H1 (cell line): ENCODE measurements around the gene ATP7B. TPM values are rescaled to one million over a fixed set of nuclear protein-coding genes. Genes with fewer than 3 reads are reported as not detected.

Experiments
- CTCF ChIA-PET: fragments of 300-600 bp; sonication (Branson Sonifier 250); formaldehyde crosslinking; loops from one replicate; lab custom pipeline; 2021; ENCODE audit not compliant: partially characterized antibody; lab: Charles Lee
- POLR2A ChIA-PET: fragments of 300-600 bp; sonication (Branson Sonifier 250); formaldehyde crosslinking; loops from one replicate; lab custom pipeline; 2021; ENCODE audit warnings: inconsistent platforms; ENCODE audit not compliant: partially characterized antibody; lab: Charles Lee
- DNase-seq, 2 experiments: peaks; one replicate each; pipeline versions ENCODE4 v3.0.0 to v3.0.0-alpha.2; 2010 to 2022; ENCODE audit warnings: low spot score in 2 of 2, low read depth in 1 of 2, mixed read lengths in 1 of 2
- FAIRE-seq: peaks from 2 replicates; lab custom pipeline; 2011; peaks lifted over from hg19 to GRCh38; lab: Jason Lieb, UNC
- H2AFZ ChIP-seq: 2 replicates; pipeline ENCODE4 v1.8.1; 2012; ENCODE audit warnings: low read length, inconsistent platforms
- H2AK5ac ChIP-seq: 2 replicates; pipeline ENCODE4 v1.6.1; 2013; ENCODE audit warnings: low read depth, low read length
- H2BK120ac ChIP-seq: replicated peaks from 2 replicates; pipeline ENCODE3; 2013; ENCODE audit warnings: low read depth, low read length, inconsistent platforms
- H2BK12ac ChIP-seq: 2 replicates; pipeline ENCODE4 v1.6.1; 2013; ENCODE audit warnings: low read depth, low read length
- H2BK15ac ChIP-seq: 2 replicates; pipeline ENCODE4 v1.6.1; 2013; ENCODE audit warnings: low read length
- H2BK20ac ChIP-seq: 2 replicates; pipeline ENCODE4 v1.6.1; 2013; ENCODE audit warnings: low read length
- H2BK5ac ChIP-seq: 2 replicates; pipeline ENCODE4 v1.6.1; 2013; ENCODE audit warnings: low read depth, low read length
- H3K14ac ChIP-seq: 2 replicates; pipeline ENCODE4 v1.6.1; 2013; ENCODE audit warnings: inconsistent platforms; ENCODE audit not compliant: insufficient read length
- H3K18ac ChIP-seq: 2 replicates; pipeline ENCODE4 v1.6.1; 2013; ENCODE audit warnings: low read length; ENCODE audit errors: extremely low read depth
- H3K23ac ChIP-seq: 2 replicates; pipeline ENCODE4 v1.6.1; 2013; ENCODE audit warnings: inconsistent platforms; ENCODE audit not compliant: insufficient read length
- H3K23me2 ChIP-seq: 2 replicates; pipeline ENCODE4 v1.6.1; 2013; ENCODE audit warnings: low read depth, low read length
- H3K27ac ChIP-seq: 2 replicates; pipeline ENCODE4 v1.6.1; 2011; ENCODE audit warnings: low read depth, low read length, inconsistent platforms
- H3K27me3 ChIP-seq, 4 experiments: replicated peaks in 1 of 4; 1 replicate in 1 of 4; 2 replicates in 3 of 4; pipeline versions ENCODE4 v1.6.1 to v1.8.1; 2011 to 2013; ENCODE audit warnings: low read length in 3 of 4, mild to moderate bottlenecking in 3 of 4, inconsistent platforms in 2 of 4, mixed read lengths in 2 of 4, moderate library complexity in 1 of 4; ENCODE audit not compliant: control insufficient read depth in 3 of 4, insufficient read depth in 3 of 4; ENCODE audit errors: extremely low read depth in 1 of 4
- H3K36me3 ChIP-seq, 4 experiments: 2 replicates each; pipeline versions ENCODE4 v1.6.1 to v1.8.1; 2011 to 2013; ENCODE audit warnings: mild to moderate bottlenecking in 4 of 4, low read length in 3 of 4, moderate library complexity in 2 of 4, control low read depth in 1 of 4, inconsistent platforms in 1 of 4; ENCODE audit not compliant: insufficient read depth in 4 of 4, control insufficient read depth in 2 of 4
- H3K4ac ChIP-seq: replicated peaks from 2 replicates; pipeline ENCODE3; 2013; ENCODE audit warnings: low read length, low read depth, mixed read lengths, inconsistent platforms; ENCODE audit not compliant: insufficient read length
- H3K4me1 ChIP-seq, 4 experiments: replicated peaks in 1 of 4; 1 replicate in 1 of 4; 2 replicates in 3 of 4; pipeline versions ENCODE4 v1.6.1 to v1.8.1; 2011 to 2013; ENCODE audit warnings: low read length in 3 of 4, inconsistent platforms in 2 of 4, mixed read lengths in 1 of 4; ENCODE audit not compliant: insufficient read depth in 4 of 4, control insufficient read depth in 3 of 4
- H3K4me2 ChIP-seq, 2 experiments: 2 replicates each; pipeline versions ENCODE4 v1.6.1 to v1.8.1; 2011 to 2013; ENCODE audit warnings: low read depth in 2 of 2, low read length in 2 of 2, control low read depth in 1 of 2, inconsistent platforms in 1 of 2, mild to moderate bottlenecking in 1 of 2; ENCODE audit not compliant: insufficient read depth in 1 of 2
- H3K4me3 ChIP-seq, 4 experiments: fragments of 200-600, 300-600 bp in 1 of 4; sonication (generic), shearing (Covaris generic), sonication (Bioruptor Twin) in 1 of 4; 2 replicates each; pipeline versions ENCODE4 v1.5.1 to v1.8.1; 2011 to 2016; ENCODE audit warnings: low read length in 4 of 4, low read depth in 3 of 4, control low read depth in 2 of 4, inconsistent platforms in 2 of 4, mild to moderate bottlenecking in 2 of 4, mixed read lengths in 1 of 4, moderate library complexity in 1 of 4; ENCODE audit not compliant: insufficient read depth in 2 of 4; ENCODE audit errors: extremely low read depth in 1 of 4
- H3K56ac ChIP-seq: replicated peaks from 2 replicates; pipeline ENCODE3; 2013; ENCODE audit warnings: low read depth, mild to moderate bottlenecking, mixed read lengths, low read length, inconsistent platforms; ENCODE audit not compliant: insufficient read length
- H3K79me1 ChIP-seq: 2 replicates; pipeline ENCODE4 v1.6.1; 2013; ENCODE audit warnings: low read depth, low read length, control low read depth
- H3K79me2 ChIP-seq, 2 experiments: 2 replicates each; pipeline versions ENCODE4 v1.6.1 to v1.8.1; 2012 to 2013; ENCODE audit warnings: low read length in 2 of 2, mild to moderate bottlenecking in 2 of 2, inconsistent platforms in 1 of 2; ENCODE audit not compliant: insufficient read depth in 2 of 2, control insufficient read depth in 1 of 2
- H3K9ac ChIP-seq, 4 experiments: replicated peaks in 1 of 4; 1 replicate in 1 of 4; 2 replicates in 3 of 4; pipeline versions ENCODE4 v1.6.1 to v1.8.1; 2011 to 2013; ENCODE audit warnings: low read depth in 3 of 4, low read length in 3 of 4, control low read depth in 2 of 4, mild to moderate bottlenecking in 2 of 4, moderate library complexity in 2 of 4, inconsistent platforms in 1 of 4; ENCODE audit errors: extremely low read depth in 1 of 4
- H3K9me3 ChIP-seq, 2 experiments: 2 replicates each; pipeline versions ENCODE4 v1.6.1 to v1.8.1; 2012 to 2013; ENCODE audit warnings: mild to moderate bottlenecking in 2 of 2, moderate library complexity in 2 of 2, control low read depth in 1 of 2, inconsistent platforms in 1 of 2, low read depth in 1 of 2, low read length in 1 of 2, mixed read lengths in 1 of 2; ENCODE audit not compliant: insufficient read depth in 2 of 2
- H4K20me1 ChIP-seq, 2 experiments: replicated peaks in 1 of 2; 2 replicates each; pipeline versions ENCODE3 to v1.8.1; 2011 to 2013; ENCODE audit warnings: inconsistent platforms in 2 of 2, low read length in 2 of 2, mild to moderate bottlenecking in 1 of 2; ENCODE audit not compliant: insufficient read depth in 2 of 2, control insufficient read depth in 1 of 2
- H4K5ac ChIP-seq: 2 replicates; pipeline ENCODE4 v1.6.1; 2013; ENCODE audit warnings: low read length, low read depth, mixed read lengths, inconsistent platforms; ENCODE audit not compliant: insufficient read length
- H4K8ac ChIP-seq: 2 replicates; pipeline ENCODE4 v1.8.0; 2013; ENCODE audit warnings: mild to moderate bottlenecking, moderate library complexity, low read length, inconsistent platforms; ENCODE audit not compliant: insufficient read depth; ENCODE audit errors: extremely low read depth
- H4K91ac ChIP-seq: replicated peaks from 2 replicates; pipeline ENCODE3; 2013; ENCODE audit warnings: low read length, mixed read lengths, inconsistent platforms; ENCODE audit not compliant: insufficient read length
- CBX8 ChIP-seq: fragments of 300-800, 300-1000 bp; sonication (generic); IDR thresholded peaks from 2 replicates; pipeline ENCODE4 v1.7.1; 2016; ENCODE audit warnings: low read depth, low read length, borderline replicate concordance
- CTBP2 ChIP-seq: IDR thresholded peaks from 2 replicates; pipeline ENCODE4 v1.7.0; 2011; ENCODE audit warnings: borderline replicate concordance, mild to moderate bottlenecking, moderate library complexity, mixed read lengths, low read length; ENCODE audit not compliant: insufficient read depth, insufficient read length
- EP300 ChIP-seq, 2 experiments: IDR thresholded peaks; 1 replicate in 1 of 2; 2 replicates in 1 of 2; pipeline ENCODE4 v1.6.1; 2011 to 2012; ENCODE audit warnings: low read depth in 2 of 2, low read length in 2 of 2, mild to moderate bottlenecking in 2 of 2, borderline replicate concordance in 1 of 2, inconsistent platforms in 1 of 2, moderate library complexity in 1 of 2
- HDAC2 ChIP-seq, 2 experiments: fragments of 300-600 bp in 1 of 2; sonication (generic) in 1 of 2; IDR thresholded peaks; 2 replicates each; pipeline ENCODE4 v1.6.1; 2011 to 2012; ENCODE audit warnings: low read depth in 2 of 2, low read length in 2 of 2, mild to moderate bottlenecking in 2 of 2, moderate library complexity in 2 of 2, borderline replicate concordance in 1 of 2, inconsistent platforms in 1 of 2
- KDM4A ChIP-seq: IDR thresholded peaks from one replicate; pipeline ENCODE4 v1.7.1; 2012; ENCODE audit warnings: low read depth, mild to moderate bottlenecking, moderate library complexity, low read length, inconsistent platforms; ENCODE audit not compliant: severe bottlenecking
- KDM5A ChIP-seq: fragments of 200-600 bp; IDR thresholded peaks from 2 replicates; pipeline ENCODE4 v1.7.1; 2012; ENCODE audit warnings: mild to moderate bottlenecking, low read length, inconsistent platforms, mixed read lengths
- MAFK ChIP-seq: IDR thresholded peaks from 2 replicates; pipeline ENCODE4 v1.6.1; 2012; ENCODE audit warnings: low read depth, mild to moderate bottlenecking, improper control_type of control experiment, low read length
- RBBP5 ChIP-seq: IDR thresholded peaks from 2 replicates; pipeline ENCODE4 v1.7.1; 2012; ENCODE audit warnings: low read depth, mild to moderate bottlenecking, inconsistent platforms, low read length, moderate library complexity, borderline replicate concordance
- SIX5 ChIP-seq: IDR thresholded peaks from 2 replicates; pipeline ENCODE4 v1.6.1; 2011; ENCODE audit warnings: mild to moderate bottlenecking, low read depth, low read length
- SP2 ChIP-seq: IDR thresholded peaks from 2 replicates; pipeline ENCODE4 v1.6.1; 2012; ENCODE audit warnings: mild to moderate bottlenecking, low read length, inconsistent platforms
- SUZ12 ChIP-seq: fragments of 200-600 bp; sonication (generic); IDR thresholded peaks from 2 replicates; pipeline ENCODE4 v1.6.1; 2012; ENCODE audit warnings: mild to moderate bottlenecking, inconsistent platforms, low read length, moderate library complexity, mixed read lengths
- TAF7 ChIP-seq: optimal IDR thresholded peaks from 2 replicates; pipeline ENCODE3; 2011; ENCODE audit warnings: low read depth, mild to moderate bottlenecking, inconsistent platforms, low read length, moderate library complexity, borderline replicate concordance
- TBP ChIP-seq: IDR thresholded peaks from 2 replicates; pipeline ENCODE4 v1.6.1; 2011; ENCODE audit warnings: low read depth, low read length, improper control_type of control experiment
- WGBS, 2 experiments: shearing (Covaris generic) in 1 of 2; methylation state at CpG; one replicate each; pipeline versions ENCODE4 v1.1.6 to v1.1.7; 2013 to 2015; ENCODE audit warnings: low lambda C conversion rate in 2 of 2, mixed read lengths in 2 of 2, inconsistent platforms in 1 of 2, low coverage in 1 of 2, missing lambda C conversion rate in 1 of 2; ENCODE audit not compliant: insufficient replicate concordance in 2 of 2, insufficient coverage in 1 of 2, insufficient read length in 1 of 2; ENCODE audit errors: extremely low coverage in 1 of 2, missing lambda C conversion rate in 1 of 2; 5-methylcytosine and 5-hydroxymethylcytosine counted together
- polyA plus RNA-seq, 7 experiments: library from polyadenylated mRNA; depleted of rRNA in 3 of 7; stranded (reverse) in 5 of 7; unstranded in 2 of 7; fragments of >200 nt in 5 of 7; fragments of 200-250 nt in 2 of 7; gene quantifications; 1 replicate in 5 of 7; 2 replicates in 1 of 7; 4 replicates in 1 of 7; pipeline versions ENCODE4 v1.2.1 to v1.2.3, GENCODE V29; 2011 to 2013; ENCODE audit warnings: missing spikeins in 2 of 7, mixed read lengths in 2 of 7
- total RNA-seq: library from RNA; stranded (reverse); fragmentation: NEBNext Ultra II Directional; extraction: Animal tissue kit (Norgen Biotek cat#: 25700); gene quantifications from 2 replicates; pipeline ENCODE4 v1.2.1, GENCODE V29; 2021

The ATP7B gene
- total and polyA plus RNA-seq, 2 of the 8 experiments (the other 6 are each of a cell fraction or from before 2014, with no cell fraction given), result 4.1 to 9.2 TPM

DNA sequence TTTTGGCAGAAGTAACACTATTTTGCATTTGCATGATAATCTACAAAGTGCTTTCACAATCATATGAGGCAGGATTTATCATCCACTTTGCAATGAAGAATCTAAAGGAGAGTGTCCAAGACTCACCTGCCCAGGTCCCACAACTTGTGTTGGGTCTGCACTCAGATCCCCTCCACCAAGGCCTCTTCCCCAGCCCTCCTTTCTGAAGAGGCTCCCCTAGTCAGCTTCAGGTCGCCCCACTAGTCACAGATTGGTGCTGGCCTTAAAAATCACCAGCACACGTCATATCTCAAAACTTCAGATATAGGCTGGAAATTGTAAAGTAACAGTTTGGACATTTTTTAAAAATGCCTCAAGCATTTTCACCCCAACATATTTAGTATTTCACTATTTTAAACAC is 17.5 kb downstream of the ATP7B start:
- Histone ChIP-seq H3K79me1 (0 out of 2 replicates have a peak, but pooled peaks cover 3% of the 10 kb centered on the region), H3K27ac (no peak overlapping the region), H4K20me1 (no peaks in the 10 kb centered on the region), H2BK20ac (no peak overlapping the region), H3K14ac (no peak overlapping the region), H3K23me2 (no peaks in the 10 kb centered on the region), H4K91ac (no peak overlapping the region), H3K79me2 (no peaks in the 10 kb centered on the region), H2AK5ac (no peak overlapping the region), H3K18ac (no peak overlapping the region), H3K4me3 (no peak overlapping the region), H2BK15ac (no peak overlapping the region), H3K27me3 (no peaks in the 10 kb centered on the region), H2BK120ac (no peak overlapping the region), H3K4ac (no peak overlapping the region), H3K4me1 (peaks cover 0 to 8% (median 7%) of the 10 kb centered on the region in 4 experiments; a peak in 5 of 7 replicates), H3K23ac (no peak overlapping the region), H3K36me3 (no peaks in the 10 kb centered on the region), H4K8ac (no peak overlapping the region), H3K9me3 (no peaks in the 10 kb centered on the region), H2AFZ (no peak overlapping the region), H2BK5ac (no peak overlapping the region), H3K56ac (no peak overlapping the region), H3K4me2 (no peak overlapping the region), H3K9ac (no peak overlapping the region), H4K5ac (no peak overlapping the region), H2BK12ac (no peak overlapping the region)
- POLR2A ChIA-PET, result interaction anchor here (0.6 kb wide), 1 partner anchor 10 kb away, joined by 3 read pairs; no protein-coding TSS in a partner anchor
- DNase-seq (no peak), FAIRE-seq (no peak)
- CTCF ChIA-PET, result interaction anchor here (1.4 to 3.2 kb wide), 4 partner anchors 9 to 134 kb away, joined by 4 to 21 read pairs (median 6); no protein-coding TSS in a partner anchor
- 93% methylated on average over 2 of the region's 2 CpGs; no CpG with 5 or more reads in 1 of the 2 experiments for WGBS, 2 experiments
- no peak for TF ChIP-seq SP2
- TF ChIP-seq EP300 (IDR thresholded peaks at IDR 0.05; ENCODE audit: borderline replicate concordance in 1 of 2, low read depth in 2 of 2, low read length in 2 of 2), result no peak
- no peak for TF ChIP-seq RBBP5
- TF ChIP-seq TAF7, result no peak
- TF ChIP-seq TBP, result no peak
- no peak for TF ChIP-seq MAFK
- TF ChIP-seq KDM5A, result no peak
- TF ChIP-seq CTBP2, result no peak
- no peak for TF ChIP-seq KDM4A
- no peak for TF ChIP-seq SUZ12
- TF ChIP-seq CBX8, result no peak
- TF ChIP-seq HDAC2 (IDR thresholded peaks at IDR 0.05; ENCODE audit: borderline replicate concordance in 1 of 2, low read depth in 2 of 2, low read length in 2 of 2), result no peak
- TF ChIP-seq SIX5, result no peak
